Right ventricle myocardium inferior (tissue), 1 donor: ENCODE measurements around the gene KBTBD12. TPM values are rescaled to one million over a fixed set of nuclear protein-coding genes. Genes with fewer than 3 reads are reported as not detected.

ENCODE experiments used
- total RNA-seq: library from RNA; stranded (reverse); fragmentation: NEBNext Ultra II Directional; extraction: Animal tissue kit (Norgen Biotek cat#: 25700); gene quantifications from one replicate; pipeline ENCODE4 v1.2.1, GENCODE V29; 2021
- donor health status: DM: no; HTN: yes; CAD: no; lungs with severe emphysema.

Gene KBTBD12
- total RNA-seq, 1 donor from 2014 or later: 29.7 TPM

Other genes starting within 250 kb of the KBTBD12 start
- 31.7 TPM for gene ABTB1, start 242.3 kb upstream of the KBTBD12 start, total RNA-seq
- gene MGLL, start 92.7 kb upstream of the KBTBD12 start, total RNA-seq: 74.1 TPM
- gene SEC61A1, start 137.2 kb downstream of the KBTBD12 start, total RNA-seq: 57.5 TPM
- gene RUVBL1, start 208.6 kb downstream of the KBTBD12 start, total RNA-seq: 21.4 TPM
- 19.4 TPM for gene EEFSEC, start 238.2 kb downstream of the KBTBD12 start, total RNA-seq